ENCODE measurements around the gene MICAL3.

MICAL3 gene

GRCh38 chr22:17746916-17747315, 277.4 kb downstream of the MICAL3 start:
- DNase-seq (ENCODE audit: low read depth) = no peak
- no peak overlapping the region for H3K4me3 ChIP-seq (ENCODE audit: low read length)
- TF ChIP-seq CTCF (conservative IDR thresholded peaks at IDR 0.05; ENCODE audit: low read length) = no peak

GRCh38 chr22:17744430-17744829, 279.9 kb downstream of the MICAL3 start:
- DNase-seq (ENCODE audit: low read depth) = no peak
- TF ChIP-seq CTCF (conservative IDR thresholded peaks at IDR 0.05; ENCODE audit: low read length) = no peak
- no peak overlapping the region for H3K4me3 ChIP-seq (ENCODE audit: low read length)

- no peak for DNase-seq (ENCODE audit: low read depth)
- H3K4me3 ChIP-seq (ENCODE audit: low read length) = no peak overlapping the region
- no peak for TF ChIP-seq CTCF (conservative IDR thresholded peaks at IDR 0.05; ENCODE audit: low read length)
These were observed 280.5 kb downstream of the MICAL3 start for GRCh38 chr22:17743661-17744411.

GRCh38 chr22:17742527-17742902, 281.8 kb downstream of the MICAL3 start:
- TF ChIP-seq CTCF (conservative IDR thresholded peaks at IDR 0.05; ENCODE audit: low read length) = peak; percentile 74
- peak; percentile 51 for DNase-seq (ENCODE audit: low read depth)
- no peak overlapping the region for H3K4me3 ChIP-seq (ENCODE audit: low read length)

- TF ChIP-seq CTCF (conservative IDR thresholded peaks at IDR 0.05; ENCODE audit: low read length) = peak; percentile 11; the same call in 1 of the 2 replicates
- DNase-seq (ENCODE audit: low read depth) = no peak
- H3K4me3 ChIP-seq (ENCODE audit: low read length) = no peak overlapping the region
These were observed 282.4 kb downstream of the MICAL3 start for GRCh38 chr22:17741866-17742526.

GRCh38 chr22:17739196-17739975, 285.0 kb downstream of the MICAL3 start:
- no peak for TF ChIP-seq CTCF (conservative IDR thresholded peaks at IDR 0.05; ENCODE audit: low read length)

More at GRCh38 chr22:17739196-17739975, 285.0 kb downstream of the MICAL3 start:
- no peak overlapping the region for H3K4me3 ChIP-seq (ENCODE audit: low read length)
- no peak for DNase-seq (ENCODE audit: low read depth)
